ENCODE measurements around the gene CLASP2. TPM values are rescaled to one million over a fixed set of nuclear protein-coding genes. Genes with fewer than 3 reads are reported as not detected.

Gene CLASP2
- polyA plus RNA-seq, 4 donors, result 45.7 to 58.4 (median 54.9) TPM

DNA sequence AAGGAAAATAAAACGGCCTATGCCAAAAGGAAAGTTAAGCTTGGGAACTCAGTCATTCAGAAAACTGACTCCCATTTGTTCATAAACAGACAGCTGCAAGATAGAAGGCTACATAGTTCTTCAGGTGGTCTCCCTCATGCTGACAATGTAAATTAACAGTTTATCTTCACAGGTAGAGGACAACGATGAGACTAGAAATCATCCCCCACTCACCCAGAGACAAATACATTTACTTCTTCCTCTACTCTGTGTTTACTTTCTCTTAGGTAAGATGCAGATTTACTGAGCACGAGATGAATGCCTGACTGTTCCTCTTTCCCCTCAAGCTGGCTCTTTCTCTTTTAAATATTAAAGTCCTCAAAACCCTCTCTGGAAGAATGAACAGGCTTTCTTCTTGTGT is 160.2 kb downstream of the CLASP2 start:
- no peak for DNase-seq (ENCODE audit: low read depth in 4 of 4, low spot score in 3 of 4)

DNA sequence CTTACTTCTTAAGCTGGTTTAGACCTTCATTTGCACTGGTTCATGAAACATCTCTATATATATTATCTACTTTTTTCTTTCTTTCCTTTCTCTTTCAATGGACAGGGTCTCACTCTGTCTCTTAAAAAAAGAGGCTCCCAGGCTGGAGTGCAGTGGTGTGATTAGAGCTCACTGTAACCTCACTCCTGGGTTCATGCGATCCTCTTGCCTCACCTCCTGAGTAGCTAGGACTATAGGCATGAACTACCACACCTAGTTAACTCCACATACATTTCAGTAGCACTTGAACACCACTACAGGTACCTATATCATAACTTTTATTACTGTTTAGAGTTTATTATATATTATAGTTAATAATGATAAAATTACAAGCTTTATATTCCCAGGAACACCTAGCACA is 160.8 kb downstream of the CLASP2 start:
- DNase-seq (ENCODE audit: low read depth in 4 of 4, low spot score in 3 of 4), result no peak

GRCh38 chr3:33547101-33547500 is 171.0 kb downstream of the CLASP2 start:
- no peak for DNase-seq (ENCODE audit: low read depth in 4 of 4, low spot score in 3 of 4)

DNA sequence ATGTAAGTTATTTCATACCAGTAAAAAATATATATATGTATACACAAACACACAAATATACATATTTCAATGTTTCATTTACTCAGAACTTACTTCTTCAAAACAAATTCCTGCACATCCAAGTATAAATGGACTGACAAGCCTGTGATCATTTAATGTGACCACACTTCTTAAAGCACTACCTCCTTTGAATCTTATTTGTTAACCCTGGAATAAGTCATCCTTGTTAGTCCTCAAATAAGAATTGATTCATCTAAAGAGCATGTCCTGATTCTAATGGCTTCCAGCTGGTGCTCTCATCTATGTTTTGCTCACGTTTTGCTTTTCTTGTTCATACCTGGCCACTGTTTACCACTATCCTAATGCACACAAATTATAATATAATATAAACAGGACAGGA is 173.9 kb downstream of the CLASP2 start:
- no peak for DNase-seq (ENCODE audit: low read depth in 4 of 4, low spot score in 3 of 4)

- DNase-seq (ENCODE audit: low read depth in 4 of 4, low spot score in 3 of 4), result no peak
Measured at GRCh38 chr3:33543601-33544000, 174.5 kb downstream of the CLASP2 start.

- DNase-seq (ENCODE audit: low read depth in 4 of 4, low spot score in 3 of 4), result no peak
Measured at GRCh38 chr3:33541918-33542317, 176.1 kb downstream of the CLASP2 start.

- DNase-seq (ENCODE audit: low read depth in 4 of 4, low spot score in 3 of 4), result no peak
Measured at GRCh38 chr3:33538678-33539339, 179.2 kb downstream of the CLASP2 start.

DNA sequence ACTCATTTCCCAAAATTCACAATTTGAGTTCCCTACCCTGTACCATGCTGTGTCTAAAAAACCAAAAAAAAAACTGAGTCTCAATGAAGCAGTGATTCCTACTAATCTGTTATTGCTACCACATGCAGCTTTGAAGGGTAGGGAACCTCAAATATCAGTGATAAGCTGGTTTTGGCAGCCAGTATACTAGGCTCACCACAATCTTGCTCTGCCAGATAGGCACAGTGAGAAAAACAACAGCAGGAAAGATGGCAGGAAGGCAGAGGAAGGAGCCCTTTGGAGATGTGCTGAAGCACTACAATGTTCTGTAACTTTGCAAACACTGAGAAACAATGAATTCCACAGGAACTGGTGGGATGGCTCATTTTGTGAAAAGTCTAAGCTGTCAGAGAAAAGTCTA is 180.9 kb downstream of the CLASP2 start:
- no peak for DNase-seq (ENCODE audit: low read depth in 4 of 4, low spot score in 3 of 4)

GRCh38 chr3:33526787-33527186 is 191.3 kb downstream of the CLASP2 start:
- DNase-seq (ENCODE audit: low read depth in 4 of 4, low spot score in 3 of 4), result no peak

- no peak for DNase-seq (ENCODE audit: low read depth in 4 of 4, low spot score in 3 of 4)
Measured at GRCh38 chr3:33525232-33525631, 192.8 kb downstream of the CLASP2 start.

DNA sequence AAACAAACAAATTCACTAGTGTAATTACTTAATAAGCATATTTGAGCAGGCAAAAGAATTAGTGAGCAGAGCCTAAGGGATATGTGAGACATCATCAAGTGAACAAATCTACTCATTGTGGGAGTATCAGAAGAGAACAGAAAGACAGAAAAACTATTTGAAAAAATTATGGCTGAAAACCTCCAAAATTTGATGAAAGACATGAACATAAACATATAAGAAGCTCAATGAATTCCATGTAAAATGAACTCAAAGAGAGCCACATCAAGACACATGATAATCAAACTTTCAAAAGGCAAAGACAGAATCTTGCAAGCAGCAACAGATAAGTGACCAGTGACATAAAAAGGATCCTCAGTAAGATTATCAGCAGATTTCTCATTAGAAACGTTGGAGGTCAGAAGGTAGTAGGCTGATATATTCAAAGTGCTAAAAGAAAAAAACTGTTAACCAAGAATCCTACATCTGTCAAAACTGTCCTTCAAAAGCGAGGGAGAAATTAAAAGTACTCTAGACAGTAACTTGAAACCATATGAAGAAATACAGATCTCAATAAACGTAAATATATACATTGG is 194.9 kb downstream of the CLASP2 start:
- no peak for DNase-seq (ENCODE audit: low read depth in 4 of 4, low spot score in 3 of 4)

DNA sequence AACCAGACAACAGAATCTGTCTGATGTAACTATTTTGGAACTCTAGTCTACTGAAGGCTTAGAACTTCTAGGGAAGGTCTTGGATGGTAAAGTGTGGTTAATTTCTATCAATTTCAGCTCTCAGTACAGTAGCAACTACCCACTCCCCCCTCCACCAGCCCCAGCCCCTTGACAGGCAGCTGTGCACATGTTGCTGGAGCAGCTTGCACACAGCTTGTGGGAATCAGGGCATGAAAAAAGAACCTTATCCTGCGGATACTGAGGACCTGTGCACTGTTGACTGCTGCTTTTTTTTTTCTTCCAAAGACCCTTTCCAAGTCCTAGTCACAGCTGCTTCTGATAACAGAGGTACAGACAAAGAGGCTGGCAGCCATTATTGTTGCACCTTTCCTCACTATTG is 196.3 kb downstream of the CLASP2 start:
- no peak for DNase-seq (ENCODE audit: low read depth in 4 of 4, low spot score in 3 of 4)

DNA sequence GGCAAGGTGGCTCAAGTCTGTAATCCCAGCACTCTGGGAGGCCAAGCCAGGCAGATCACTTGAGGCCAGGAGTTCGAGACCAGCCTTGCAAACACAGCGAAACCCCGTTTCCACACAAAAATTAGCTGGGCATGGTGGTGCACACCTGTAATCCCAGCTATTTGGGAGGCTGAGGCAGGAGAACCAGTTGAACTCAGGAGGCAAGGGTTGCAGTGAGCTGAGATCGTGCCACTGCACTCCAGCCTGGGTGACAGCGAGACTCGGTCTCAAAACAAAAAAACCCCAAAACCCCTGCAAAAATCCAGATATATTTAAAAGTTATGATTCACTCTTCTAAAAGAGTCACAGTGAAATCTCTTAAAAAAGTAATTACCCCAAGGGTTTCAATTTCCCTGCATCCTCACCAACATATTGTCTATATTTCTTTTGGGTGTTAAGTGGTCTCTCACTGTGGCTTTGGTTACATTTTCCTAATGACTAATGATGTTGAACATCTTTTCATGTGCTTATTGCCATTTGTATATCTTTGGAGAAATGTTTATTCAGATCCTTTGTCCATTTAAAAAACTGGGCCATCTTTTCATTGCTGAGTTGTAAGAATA is 204.7 kb downstream of the CLASP2 start:
- DNase-seq (ENCODE audit: low read depth in 4 of 4, low spot score in 3 of 4), result no peak

GRCh38 chr3:33505027-33505426 is 213.0 kb downstream of the CLASP2 start:
- no peak for DNase-seq (ENCODE audit: low read depth in 4 of 4, low spot score in 3 of 4)

- DNase-seq (ENCODE audit: low read depth in 4 of 4, low spot score in 3 of 4), result no peak
Measured at GRCh38 chr3:33496449-33496848, 221.6 kb downstream of the CLASP2 start.

- no peak for DNase-seq (ENCODE audit: low read depth in 4 of 4, low spot score in 3 of 4)
Measured at GRCh38 chr3:33491721-33492120, 226.3 kb downstream of the CLASP2 start.

GRCh38 chr3:33490641-33491241 is 227.3 kb downstream of the CLASP2 start:
- DNase-seq (ENCODE audit: low read depth in 4 of 4, low spot score in 3 of 4), result no peak

- no peak for DNase-seq (ENCODE audit: low read depth in 4 of 4, low spot score in 3 of 4)
Measured at GRCh38 chr3:33488683-33489082, 229.4 kb downstream of the CLASP2 start.

DNA sequence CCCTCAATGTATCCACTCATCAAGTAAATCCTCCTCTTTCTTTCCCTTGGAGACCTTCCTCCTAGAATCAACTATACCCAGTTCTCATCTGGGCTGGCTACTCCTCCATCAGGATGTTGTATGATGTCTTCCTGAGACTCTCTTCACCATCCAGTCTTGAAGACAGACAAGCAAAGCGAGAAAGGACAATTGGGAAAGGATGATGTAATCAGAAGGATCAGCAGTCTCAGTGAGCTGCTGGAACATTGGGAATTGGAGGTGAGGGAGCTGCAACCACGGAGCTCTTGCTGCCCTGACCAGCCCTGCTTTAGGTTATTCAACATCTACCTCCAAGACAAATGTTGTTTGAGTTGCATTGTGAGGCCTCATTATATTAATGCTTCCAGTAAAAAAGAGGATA is 229.8 kb downstream of the CLASP2 start:
- DNase-seq (ENCODE audit: low read depth in 4 of 4, low spot score in 3 of 4), result no peak

DNA sequence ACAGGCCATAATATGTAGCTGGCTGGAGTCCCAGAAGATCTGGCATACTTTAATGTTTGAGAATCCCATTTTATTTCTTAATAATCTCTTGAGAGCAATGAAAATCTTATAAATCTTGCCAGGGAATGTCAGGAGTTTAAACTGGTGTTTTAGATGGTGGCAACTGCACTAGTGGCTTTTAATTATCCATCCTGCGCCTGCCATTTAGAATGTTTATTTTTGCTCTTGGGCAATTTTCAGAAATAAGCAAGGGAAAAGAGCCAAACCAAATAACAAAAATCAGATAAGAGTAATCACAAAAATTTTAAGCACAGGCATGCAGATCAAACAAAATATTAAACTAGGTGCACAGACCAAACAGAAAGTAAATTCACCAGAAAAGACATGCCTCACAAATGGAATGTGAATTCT is 235.9 kb downstream of the CLASP2 start:
- no peak for DNase-seq (ENCODE audit: low read depth in 4 of 4, low spot score in 3 of 4)

DNA sequence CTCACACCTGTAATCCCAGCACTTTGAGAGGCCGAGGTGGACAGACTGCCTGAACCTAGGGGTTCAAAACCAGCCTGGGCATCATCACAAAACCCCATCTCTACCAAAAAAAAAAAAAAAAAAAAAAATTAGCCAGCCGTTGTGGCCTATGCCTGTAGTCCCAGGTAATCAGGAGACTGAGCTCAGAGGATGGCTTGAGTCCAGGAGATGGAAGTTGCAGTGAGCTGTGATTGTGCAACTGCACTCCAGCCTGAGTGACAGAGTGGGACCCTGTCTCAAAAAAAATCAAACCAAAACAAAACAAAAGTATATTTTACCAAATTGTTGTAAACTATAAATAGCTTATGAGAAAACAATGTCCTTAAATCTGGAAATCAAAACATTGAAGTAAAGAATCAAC is 243.2 kb downstream of the CLASP2 start:
- DNase-seq (ENCODE audit: low read depth in 4 of 4, low spot score in 3 of 4), result no peak

DNA sequence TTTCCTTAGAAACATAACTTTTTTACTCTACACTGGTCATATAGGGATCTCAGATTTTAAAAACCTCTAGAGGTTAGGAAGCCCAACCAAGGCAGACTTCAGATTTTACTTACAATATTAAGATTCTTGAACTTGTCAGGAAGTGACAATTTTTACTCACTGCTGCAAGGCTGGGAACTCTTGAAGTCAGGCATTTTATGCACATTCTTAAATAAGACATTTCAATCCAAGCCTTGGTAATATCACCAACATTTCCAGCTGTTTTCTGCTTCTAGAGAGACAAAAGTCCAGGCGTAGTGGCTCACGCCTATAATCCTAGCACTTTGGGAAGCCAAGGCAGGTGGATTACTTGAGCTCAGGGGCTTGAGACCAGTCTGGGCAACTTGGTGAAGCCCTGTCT is 244.2 kb downstream of the CLASP2 start:
- no peak for DNase-seq (ENCODE audit: low read depth in 4 of 4, low spot score in 3 of 4)

Data from right renal pelvis (tissue), 4 donors.